Tibial nerve (tissue), 3 donors: ENCODE measurements around the gene PCP4.

Experiments
- CTCF ChIP-seq, 5 experiments: fragments of 200-600 bp in 3 of 5; fragments of 450-650 bp in 2 of 5; sonication (generic) in 3 of 5; IDR thresholded peaks; one replicate each; pipeline ENCODE4 v1.5.1; 2016 to 2019; ENCODE audit warnings: antibody characterized with exemption in 5 of 5, mild to moderate bottlenecking in 3 of 5, moderate library complexity in 2 of 5
- POLR2A ChIP-seq, 2 donors: fragments of 450-650 bp; IDR thresholded peaks; one replicate each; pipeline ENCODE4 v1.6.1; 2017; ENCODE audit warnings: antibody characterized with exemption in 2 of 2, mild to moderate bottlenecking in 2 of 2, moderate library complexity in 2 of 2

- TF ChIP-seq CTCF (IDR thresholded peaks at IDR 0.05) (no peak), POLR2A (IDR thresholded peaks at IDR 0.05) (no peak)
Observed at GRCh38 chr21:39874206-39874605, 7.0 kb downstream of the PCP4 start.
